ENCODE data around the gene RANGRF. TPM values are rescaled to one million over a fixed set of nuclear protein-coding genes. Genes with fewer than 3 reads are reported as not detected.

Gene RANGRF
- total RNA-seq, 4 donors from 2014 or later, result 11.4 to 18.1 (median 13.5) TPM

DNA sequence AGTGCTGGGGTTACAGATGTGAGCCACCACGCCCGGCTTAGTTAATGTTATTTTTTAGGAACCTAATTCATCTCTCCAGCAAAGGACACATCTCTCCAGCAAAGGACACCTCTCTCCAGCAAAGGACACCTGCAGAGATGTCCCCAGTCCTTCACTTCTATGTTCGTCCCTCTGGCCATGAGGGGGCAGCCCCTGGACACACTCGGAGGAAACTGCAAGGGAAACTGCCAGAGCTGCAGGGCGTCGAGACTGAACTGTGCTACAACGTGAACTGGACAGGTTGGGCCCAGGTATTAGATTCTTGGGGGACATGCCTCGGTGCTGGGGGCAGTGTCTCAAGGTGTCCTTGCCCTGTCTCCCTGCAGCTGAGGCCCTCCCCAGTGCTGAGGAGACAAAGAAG is 34.7 kb upstream of the RANGRF start:
- intact Hi-C loops (cut with DNase I; ENCODE audit: low total_unique reads), result no loop called here
- WGBS, 2 donors, result 74 to 84% methylated on average over 8 of the region's 8 CpGs
- no peak for DNase-seq (ENCODE audit: low spot score in 2 of 2)
- no peak for TF ChIP-seq POLR2A (IDR thresholded peaks at IDR 0.05)
- TF ChIP-seq, protein P1, sequence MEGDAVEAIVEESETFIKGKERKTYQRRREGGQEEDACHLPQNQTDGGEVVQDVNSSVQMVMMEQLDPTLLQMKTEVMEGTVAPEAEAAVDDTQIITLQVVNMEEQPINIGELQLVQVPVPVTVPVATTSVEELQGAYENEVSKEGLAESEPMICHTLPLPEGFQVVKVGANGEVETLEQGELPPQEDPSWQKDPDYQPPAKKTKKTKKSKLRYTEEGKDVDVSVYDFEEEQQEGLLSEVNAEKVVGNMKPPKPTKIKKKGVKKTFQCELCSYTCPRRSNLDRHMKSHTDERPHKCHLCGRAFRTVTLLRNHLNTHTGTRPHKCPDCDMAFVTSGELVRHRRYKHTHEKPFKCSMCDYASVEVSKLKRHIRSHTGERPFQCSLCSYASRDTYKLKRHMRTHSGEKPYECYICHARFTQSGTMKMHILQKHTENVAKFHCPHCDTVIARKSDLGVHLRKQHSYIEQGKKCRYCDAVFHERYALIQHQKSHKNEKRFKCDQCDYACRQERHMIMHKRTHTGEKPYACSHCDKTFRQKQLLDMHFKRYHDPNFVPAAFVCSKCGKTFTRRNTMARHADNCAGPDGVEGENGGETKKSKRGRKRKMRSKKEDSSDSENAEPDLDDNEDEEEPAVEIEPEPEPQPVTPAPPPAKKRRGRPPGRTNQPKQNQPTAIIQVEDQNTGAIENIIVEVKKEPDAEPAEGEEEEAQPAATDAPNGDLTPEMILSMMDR (IDR thresholded peaks at IDR 0.05), result no peak
- H3K4me3 ChIP-seq (ENCODE audit: low read depth, poor library complexity, severe bottlenecking), result no peak overlapping the region

DNA sequence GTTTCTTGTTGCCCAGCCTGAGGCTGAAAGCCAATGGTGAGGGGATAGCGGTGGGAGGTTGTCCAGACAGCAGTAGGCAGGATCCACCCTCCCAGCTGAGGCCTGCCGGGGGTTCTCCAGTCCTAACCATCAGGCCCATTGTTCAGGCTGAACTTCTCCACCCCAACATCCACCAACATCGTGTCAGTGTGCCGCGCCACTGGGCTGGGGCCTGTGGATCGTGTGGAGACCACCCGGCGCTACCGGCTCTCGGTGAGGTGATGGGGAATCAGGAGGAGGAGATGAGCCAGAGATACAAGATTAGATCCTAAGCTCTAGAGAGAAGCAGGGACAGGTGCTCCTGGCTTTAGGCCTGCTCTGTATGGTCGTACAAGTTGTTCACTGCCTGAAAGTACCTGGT is 33.6 kb upstream of the RANGRF start:
- H3K4me3 ChIP-seq (ENCODE audit: low read depth, poor library complexity, severe bottlenecking), result no peak overlapping the region
- intact Hi-C loops (cut with DNase I; ENCODE audit: low total_unique reads), result no loop called here
- DNase-seq (ENCODE audit: low spot score in 2 of 2), result no peak
- TF ChIP-seq, protein P1 (IDR thresholded peaks at IDR 0.05), result no peak
- no peak for TF ChIP-seq POLR2A (IDR thresholded peaks at IDR 0.05)
- WGBS, 2 donors, result 97% methylated on average over 11 of the region's 11 CpGs

DNA sequence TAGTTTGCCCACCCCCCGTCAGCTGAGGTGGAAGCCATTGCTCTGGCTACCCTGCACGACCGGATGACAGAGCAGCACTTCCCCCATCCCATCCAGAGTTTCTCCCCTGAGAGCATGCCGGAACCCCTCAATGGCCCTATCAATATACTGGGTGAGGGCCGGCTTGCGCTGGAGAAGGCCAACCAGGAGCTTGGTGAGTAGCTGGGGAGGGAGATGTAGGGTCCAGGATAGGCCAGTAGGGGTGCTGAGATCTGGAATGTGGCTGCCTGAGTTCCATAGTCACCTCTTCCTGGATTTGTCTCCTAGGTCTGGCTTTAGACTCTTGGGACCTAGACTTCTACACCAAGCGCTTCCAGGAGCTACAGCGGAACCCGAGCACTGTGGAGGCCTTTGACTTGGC is 33.0 kb upstream of the RANGRF start:
- WGBS, 2 donors, result 90 to 96% methylated on average over 9 of the region's 9 CpGs
- no peak overlapping the region for H3K4me3 ChIP-seq (ENCODE audit: low read depth, poor library complexity, severe bottlenecking)
- DNase-seq (ENCODE audit: low spot score in 2 of 2), result no peak
- TF ChIP-seq, protein P1 (IDR thresholded peaks at IDR 0.05), result no peak
- TF ChIP-seq POLR2A (IDR thresholded peaks at IDR 0.05), result no peak
- intact Hi-C loops (cut with DNase I; ENCODE audit: low total_unique reads), result no loop called here

DNA sequence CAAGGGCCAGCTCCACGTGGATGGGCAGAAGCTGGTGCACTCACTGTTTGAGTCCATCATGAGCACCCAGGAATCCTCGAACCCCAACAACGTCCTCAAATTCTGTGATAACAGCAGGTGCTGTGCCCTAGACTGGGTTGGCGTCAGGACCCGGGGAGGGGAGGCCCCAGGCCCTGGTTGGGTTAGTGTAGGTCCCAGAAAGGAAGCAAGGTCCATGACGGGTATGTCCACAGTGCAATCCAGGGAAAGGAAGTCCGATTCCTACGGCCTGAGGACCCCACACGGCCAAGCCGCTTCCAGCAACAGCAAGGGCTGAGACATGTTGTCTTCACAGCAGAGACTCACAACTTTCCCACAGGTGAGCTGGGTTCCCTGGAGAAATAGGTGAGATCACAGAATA is 32.2 kb upstream of the RANGRF start:
- no peak for DNase-seq (ENCODE audit: low spot score in 2 of 2)
- intact Hi-C loops (cut with DNase I; ENCODE audit: low total_unique reads), result no loop called here
- 95 to 97% methylated on average over 7 to 10 of the region's 10 CpGs for WGBS, 2 donors
- TF ChIP-seq, protein P1 (IDR thresholded peaks at IDR 0.05), result no peak
- TF ChIP-seq POLR2A (IDR thresholded peaks at IDR 0.05), result no peak
- no peak overlapping the region for H3K4me3 ChIP-seq (ENCODE audit: low read depth, poor library complexity, severe bottlenecking)

DNA sequence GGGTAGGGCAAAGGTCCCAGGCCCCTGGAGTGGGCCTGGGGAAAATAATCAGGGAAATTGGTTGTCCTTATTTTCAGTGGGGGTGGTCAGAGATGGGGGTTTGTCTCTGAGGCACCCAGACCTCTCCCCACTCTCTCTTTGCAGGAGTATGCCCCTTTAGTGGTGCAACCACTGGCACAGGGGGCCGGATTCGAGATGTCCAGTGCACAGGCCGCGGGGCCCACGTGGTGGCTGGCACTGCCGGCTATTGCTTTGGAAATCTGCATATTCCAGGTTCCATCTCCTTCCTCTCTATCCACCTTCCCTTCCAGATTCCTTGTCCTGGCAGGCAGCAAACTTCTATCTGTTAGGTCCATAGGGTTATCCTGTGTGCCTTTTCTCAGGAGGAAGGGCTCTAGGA is 31.8 kb upstream of the RANGRF start:
- no peak overlapping the region for H3K4me3 ChIP-seq (ENCODE audit: low read depth, poor library complexity, severe bottlenecking)
- no peak for DNase-seq (ENCODE audit: low spot score in 2 of 2)
- intact Hi-C loops (cut with DNase I; ENCODE audit: low total_unique reads), result no loop called here
- TF ChIP-seq POLR2A (IDR thresholded peaks at IDR 0.05), result no peak
- TF ChIP-seq, protein P1 (IDR thresholded peaks at IDR 0.05), result no peak
- 95 to 100% methylated on average over 6 of the region's 6 CpGs for WGBS, 2 donors

DNA sequence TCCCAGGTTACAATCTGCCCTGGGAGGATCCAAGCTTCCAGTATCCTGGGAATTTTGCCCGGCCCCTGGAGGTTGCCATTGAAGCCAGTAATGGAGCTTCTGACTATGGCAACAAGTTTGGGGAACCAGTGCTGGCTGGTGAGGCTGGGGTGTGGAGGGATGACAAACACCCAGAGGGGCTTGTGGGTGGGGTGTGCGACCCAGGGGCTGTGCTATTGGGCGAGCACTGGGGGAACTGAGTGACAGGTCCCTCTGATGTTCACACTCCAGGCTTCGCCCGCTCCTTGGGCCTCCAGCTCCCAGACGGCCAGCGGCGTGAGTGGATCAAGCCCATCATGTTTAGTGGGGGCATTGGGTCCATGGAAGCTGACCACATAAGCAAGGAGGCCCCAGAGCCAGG is 30.7 kb upstream of the RANGRF start:
- WGBS, 2 donors, result 92 to 95% methylated on average over 5 to 8 of the region's 8 CpGs
- TF ChIP-seq POLR2A (IDR thresholded peaks at IDR 0.05), result no peak
- TF ChIP-seq, protein P1 (IDR thresholded peaks at IDR 0.05), result no peak
- no peak for DNase-seq (ENCODE audit: low spot score in 2 of 2)
- no peak overlapping the region for H3K4me3 ChIP-seq (ENCODE audit: low read depth, poor library complexity, severe bottlenecking)
- intact Hi-C loops (cut with DNase I; ENCODE audit: low total_unique reads), result no loop called here

Data from lower leg skin (tissue), 4 donors.